HL-60 (cell line): ENCODE data around the gene FSTL4.

ENCODE experiments used
- DNase-seq, 2 experiments: peaks; one replicate each; pipeline ENCODE4 v3.0.0-alpha.2; 2010 to 2020; ENCODE audit warnings: low read depth in 1 of 2, low spot score in 1 of 2
- H3K27ac ChIP-seq: fragments of 250-450 bp; sonication (Bioruptor Pico); replicated peaks from 2 replicates; pipeline ENCODE4 v1.5.1; 2020; ENCODE audit warnings: mild to moderate bottlenecking, moderate library complexity
- H3K27me3 ChIP-seq: fragments of 250-450 bp; sonication (Bioruptor Pico); 2 replicates; pipeline ENCODE4 v1.5.1; 2021; ENCODE audit warnings: mild to moderate bottlenecking, moderate library complexity; ENCODE audit not compliant: insufficient read depth, poor library complexity, severe bottlenecking
- H3K4me3 ChIP-seq: replicated peaks from 2 replicates; pipeline ENCODE4 v1.5.1; 2011; ENCODE audit warnings: mild to moderate bottlenecking, control low read depth, low read length; ENCODE audit not compliant: insufficient read depth
- CTCF ChIP-seq: IDR thresholded peaks from one replicate; pipeline ENCODE4 v1.5.1; 2011; ENCODE audit warnings: low read length, control low read depth, inconsistent platforms; ENCODE audit not compliant: insufficient read depth
- GABPA ChIP-seq: IDR thresholded peaks from 2 replicates; pipeline ENCODE4 v1.6.1; 2012; ENCODE audit warnings: low read depth
- POLR2AphosphoS5 ChIP-seq: IDR thresholded peaks from 2 replicates; pipeline ENCODE4 v1.6.1; 2012; ENCODE audit warnings: low read depth
- SPI1 ChIP-seq: IDR thresholded peaks from 2 replicates; pipeline ENCODE4 v1.6.1; 2012; ENCODE audit warnings: low read depth, mild to moderate bottlenecking, borderline replicate concordance
- TF ChIP-seq, protein P1 (sequence below): IDR thresholded peaks from 2 replicates; pipeline ENCODE4 v1.6.1; 2012; ENCODE audit warnings: low read depth; ENCODE audit not compliant: insufficient replicate concordance

The FSTL4 gene

GRCh38 chr5:133330956-133331355 lies 281.4 kb downstream of the FSTL4 start:
- Histone ChIP-seq H3K4me3 (no peak overlapping the region), H3K27ac (no peak overlapping the region), H3K27me3 (no peaks in the 10 kb centered on the region)
- DNase-seq, result no peak
- TF ChIP-seq SPI1, result no peak
- no peak for TF ChIP-seq GABPA
- no peak for TF ChIP-seq POLR2AphosphoS5
- TF ChIP-seq, protein P1, sequence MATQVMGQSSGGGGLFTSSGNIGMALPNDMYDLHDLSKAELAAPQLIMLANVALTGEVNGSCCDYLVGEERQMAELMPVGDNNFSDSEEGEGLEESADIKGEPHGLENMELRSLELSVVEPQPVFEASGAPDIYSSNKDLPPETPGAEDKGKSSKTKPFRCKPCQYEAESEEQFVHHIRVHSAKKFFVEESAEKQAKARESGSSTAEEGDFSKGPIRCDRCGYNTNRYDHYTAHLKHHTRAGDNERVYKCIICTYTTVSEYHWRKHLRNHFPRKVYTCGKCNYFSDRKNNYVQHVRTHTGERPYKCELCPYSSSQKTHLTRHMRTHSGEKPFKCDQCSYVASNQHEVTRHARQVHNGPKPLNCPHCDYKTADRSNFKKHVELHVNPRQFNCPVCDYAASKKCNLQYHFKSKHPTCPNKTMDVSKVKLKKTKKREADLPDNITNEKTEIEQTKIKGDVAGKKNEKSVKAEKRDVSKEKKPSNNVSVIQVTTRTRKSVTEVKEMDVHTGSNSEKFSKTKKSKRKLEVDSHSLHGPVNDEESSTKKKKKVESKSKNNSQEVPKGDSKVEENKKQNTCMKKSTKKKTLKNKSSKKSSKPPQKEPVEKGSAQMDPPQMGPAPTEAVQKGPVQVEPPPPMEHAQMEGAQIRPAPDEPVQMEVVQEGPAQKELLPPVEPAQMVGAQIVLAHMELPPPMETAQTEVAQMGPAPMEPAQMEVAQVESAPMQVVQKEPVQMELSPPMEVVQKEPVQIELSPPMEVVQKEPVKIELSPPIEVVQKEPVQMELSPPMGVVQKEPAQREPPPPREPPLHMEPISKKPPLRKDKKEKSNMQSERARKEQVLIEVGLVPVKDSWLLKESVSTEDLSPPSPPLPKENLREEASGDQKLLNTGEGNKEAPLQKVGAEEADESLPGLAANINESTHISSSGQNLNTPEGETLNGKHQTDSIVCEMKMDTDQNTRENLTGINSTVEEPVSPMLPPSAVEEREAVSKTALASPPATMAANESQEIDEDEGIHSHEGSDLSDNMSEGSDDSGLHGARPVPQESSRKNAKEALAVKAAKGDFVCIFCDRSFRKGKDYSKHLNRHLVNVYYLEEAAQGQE, result no peak

DNA sequence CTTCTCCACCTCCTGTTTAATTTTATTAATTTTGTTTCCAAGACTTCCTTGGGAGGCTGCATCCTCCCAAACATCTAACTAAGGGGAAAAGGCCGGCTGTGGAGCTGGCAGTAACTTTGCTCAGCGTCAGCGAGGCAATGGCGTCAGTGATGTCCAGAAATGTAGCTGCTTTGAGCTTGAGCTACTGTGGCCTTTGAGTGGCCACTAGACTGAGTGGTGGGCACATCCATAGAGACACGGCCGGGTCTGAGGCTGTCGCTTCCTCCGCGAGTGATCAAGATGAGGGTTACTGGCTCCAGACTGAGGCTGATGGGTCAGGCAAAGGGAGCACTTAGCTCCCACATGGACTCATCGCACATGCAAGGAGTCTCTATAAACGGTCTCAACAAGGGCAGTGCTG lies 283.5 kb downstream of the FSTL4 start:
- DNase-seq, result no peak
- H3K27ac ChIP-seq, result no peak overlapping the region
- no peak overlapping the region for H3K4me3 ChIP-seq
- H3K27me3 ChIP-seq, result no peaks in the 10 kb centered on the region
- TF ChIP-seq GABPA, result no peak

- DNase-seq, result no peak
- no peak overlapping the region for H3K27ac ChIP-seq
- no peak overlapping the region for H3K4me3 ChIP-seq
- no peaks in the 10 kb centered on the region for H3K27me3 ChIP-seq
- TF ChIP-seq CTCF, result no peak
- TF ChIP-seq GABPA, result no peak
- no peak for TF ChIP-seq SPI1
Measured at GRCh38 chr5:133327946-133328401, 284.4 kb downstream of the FSTL4 start.

DNA sequence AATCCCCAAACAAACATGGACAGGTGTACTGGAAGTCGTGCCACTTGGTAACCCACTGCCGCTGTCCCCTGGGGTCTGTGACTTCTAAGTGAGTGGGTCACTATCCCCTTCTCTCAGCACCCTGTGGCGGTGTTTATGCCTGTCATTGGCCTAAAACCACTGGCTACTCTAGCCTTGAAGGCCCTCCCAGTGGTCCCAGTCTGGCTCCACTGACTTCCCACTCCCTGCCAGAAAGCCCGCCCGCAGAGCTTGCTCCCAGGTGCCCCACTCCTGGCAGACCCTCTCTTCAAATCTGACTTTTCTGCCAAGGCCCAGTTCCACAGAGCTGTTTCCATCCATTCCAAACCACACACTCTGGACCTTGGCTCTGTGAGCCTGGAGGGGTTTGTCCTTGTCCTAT lies 286.0 kb downstream of the FSTL4 start:
- no peak overlapping the region for H3K27ac ChIP-seq
- no peak for DNase-seq
- no peak overlapping the region for H3K4me3 ChIP-seq
- TF ChIP-seq, protein P1, result no peak
- TF ChIP-seq SPI1 (no peak), GABPA (no peak), CTCF (no peak), POLR2AphosphoS5 (no peak)
- no peaks in the 10 kb centered on the region for H3K27me3 ChIP-seq

GRCh38 chr5:133325864-133326263 lies 286.5 kb downstream of the FSTL4 start:
- TF ChIP-seq CTCF (no peak), SPI1 (no peak), POLR2AphosphoS5 (no peak), GABPA (no peak)
- TF ChIP-seq, protein P1, result no peak
- no peak for DNase-seq
- Histone ChIP-seq H3K27me3 (no peaks in the 10 kb centered on the region), H3K4me3 (no peak overlapping the region), H3K27ac (no peak overlapping the region)
